ENCODE results near the gene MAMLD1.

MAMLD1 gene

DNA sequence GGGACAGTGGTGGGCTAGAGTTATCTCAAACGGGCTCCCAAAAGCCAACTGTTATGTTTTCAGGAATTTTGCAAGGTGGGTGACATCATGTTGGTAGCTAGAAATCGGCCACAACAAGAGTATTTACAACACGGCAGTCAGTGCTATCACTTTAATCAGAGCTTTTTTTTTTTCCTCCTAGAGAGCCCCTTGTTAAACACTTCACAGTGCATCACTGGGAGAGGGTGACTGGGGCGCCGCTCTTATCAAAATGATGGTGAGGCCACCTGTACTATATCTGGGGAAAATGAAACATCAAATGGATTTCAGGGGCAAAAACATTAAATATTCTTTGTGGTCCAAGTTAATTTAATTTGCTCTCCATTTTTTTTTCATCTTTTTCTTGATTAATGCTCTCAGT lies 44.9 kb downstream of the MAMLD1 start:
- no peak for DNase-seq

DNA sequence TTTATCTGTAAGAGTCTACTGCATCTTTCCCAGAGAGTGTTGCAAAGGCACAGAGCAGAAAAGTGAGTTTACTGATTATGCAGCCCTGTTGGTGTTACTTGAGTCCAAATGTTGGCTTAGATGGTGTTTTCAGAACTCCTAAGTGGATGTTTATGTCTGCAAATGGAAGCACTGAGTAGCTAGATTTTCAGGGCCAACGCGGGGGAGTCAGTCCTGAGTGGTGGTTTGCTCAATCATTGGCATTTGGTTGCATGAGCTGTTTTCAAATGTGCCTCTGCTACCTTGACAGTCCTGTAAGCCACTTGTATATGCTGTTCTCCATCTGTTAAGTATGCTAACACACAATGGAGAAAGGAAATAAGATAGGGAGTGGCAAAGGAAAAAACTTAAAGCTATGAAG lies 45.4 kb downstream of the MAMLD1 start:
- no peak for DNase-seq

DNA sequence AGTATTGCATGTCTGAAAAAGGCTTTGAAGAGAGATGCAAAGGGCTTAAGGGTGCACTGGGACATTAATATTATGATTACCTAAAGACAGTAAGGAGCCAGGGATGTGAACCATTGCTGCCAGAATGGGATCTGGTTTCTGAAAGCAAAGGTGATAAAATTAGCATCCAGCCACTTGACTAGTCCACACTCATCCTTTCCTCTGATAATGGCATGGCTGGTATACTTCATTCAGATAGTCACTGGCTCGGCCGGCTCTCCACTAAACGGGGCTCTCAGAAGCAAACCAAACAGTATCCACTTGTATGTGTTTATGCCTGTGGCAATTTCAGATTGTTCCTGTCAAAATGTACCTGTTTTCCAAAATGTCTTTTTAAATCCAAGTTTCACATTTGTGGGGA lies 46.4 kb downstream of the MAMLD1 start:
- no peak for DNase-seq

DNA sequence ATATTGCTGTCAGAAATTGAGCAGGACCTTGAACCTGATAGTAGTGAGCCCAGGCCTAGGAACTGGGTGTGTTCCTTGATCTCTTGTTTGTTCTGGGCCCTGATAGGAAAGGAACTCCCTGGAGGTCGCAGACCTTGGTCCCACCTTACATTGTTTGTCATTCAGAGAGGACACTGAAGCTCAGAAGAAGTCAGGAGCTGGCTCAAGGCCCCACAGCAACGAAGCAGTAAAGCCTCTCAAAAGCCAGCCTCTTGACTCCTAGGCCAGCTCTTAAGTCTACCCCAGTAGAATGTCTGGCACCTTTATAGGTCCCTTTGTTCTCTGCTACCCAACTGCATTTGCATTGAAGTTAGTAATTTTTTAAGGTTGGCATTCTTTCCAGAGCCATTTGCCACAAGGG lies 46.8 kb downstream of the MAMLD1 start:
- no peak for DNase-seq

DNA sequence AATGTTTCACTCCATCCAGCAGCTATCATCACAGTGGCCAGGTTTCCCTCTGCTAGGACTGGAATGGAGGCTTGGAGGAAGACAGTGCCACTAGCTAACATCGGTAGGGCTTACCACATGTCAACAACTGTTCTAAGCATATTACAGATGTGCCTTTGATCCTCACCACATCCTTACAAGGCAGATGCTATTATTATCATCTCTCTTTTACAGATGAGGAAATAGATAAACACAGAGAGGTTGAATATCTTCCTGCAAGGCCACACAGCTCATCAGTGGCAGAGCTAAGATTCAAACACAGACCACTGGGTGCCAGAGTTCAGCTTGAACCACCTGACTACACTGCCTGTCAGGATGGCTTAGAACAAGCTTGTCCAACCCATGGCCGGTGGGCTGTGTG lies 47.4 kb downstream of the MAMLD1 start:
- no peak for DNase-seq

DNA sequence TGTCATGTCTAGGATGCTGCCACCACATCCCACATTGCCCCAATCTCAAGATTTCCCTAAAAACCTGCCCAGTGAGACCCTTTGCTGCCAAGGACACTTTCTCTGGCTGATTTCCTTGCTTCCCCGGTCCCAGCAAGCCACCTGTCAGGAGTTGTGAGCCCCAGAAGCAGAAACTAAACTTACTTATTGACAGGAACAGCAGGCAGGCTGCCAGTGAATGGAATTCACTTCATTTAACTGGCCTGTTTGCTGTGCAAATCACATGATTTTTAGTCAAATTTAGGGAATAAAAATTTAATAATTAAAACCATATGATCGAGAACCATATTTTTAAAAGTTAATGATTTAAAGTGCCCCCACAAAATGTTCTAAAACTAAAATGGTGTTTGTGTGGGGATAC lies 48.5 kb downstream of the MAMLD1 start:
- DNase-seq, result no peak

DNA sequence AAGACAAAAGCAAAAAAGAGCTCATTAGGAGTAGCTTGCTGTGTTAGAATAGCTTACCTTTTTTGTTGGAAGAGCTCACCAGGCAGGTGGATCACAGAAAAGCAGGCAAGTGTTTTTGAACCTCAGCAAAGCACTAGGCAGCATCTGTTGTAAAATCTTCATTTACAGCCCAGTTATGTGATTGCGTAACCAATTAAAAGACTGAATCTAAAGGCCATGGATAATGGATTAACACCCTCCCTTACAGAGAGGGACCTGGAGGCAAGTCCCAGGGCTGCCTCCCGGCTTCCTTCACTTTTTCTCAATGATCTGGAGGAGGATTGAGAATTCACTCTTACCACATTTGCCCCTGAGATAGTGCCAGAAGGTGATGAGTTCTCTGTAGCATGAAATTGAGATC lies 51.1 kb downstream of the MAMLD1 start:
- DNase-seq, result no peak

DNA sequence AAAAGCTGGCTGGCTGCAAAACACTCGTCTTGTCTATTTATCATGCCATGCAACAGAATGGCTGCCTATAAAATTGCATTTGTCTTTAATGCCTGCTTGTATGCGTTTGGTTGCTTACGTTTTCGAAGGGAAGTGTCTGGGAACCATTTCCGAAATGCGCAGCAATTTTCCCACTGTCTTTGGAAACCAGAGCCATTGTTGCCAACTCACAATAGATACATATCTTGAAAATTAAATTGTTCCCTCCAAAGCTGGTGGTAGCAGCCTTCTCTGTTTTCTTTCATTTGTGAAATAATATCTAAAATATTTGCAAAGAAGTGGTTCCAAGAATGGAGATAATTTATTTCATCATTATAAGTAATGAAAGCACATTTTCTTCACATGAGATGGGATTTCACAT lies 53.4 kb downstream of the MAMLD1 start:
- no peak for DNase-seq

DNA sequence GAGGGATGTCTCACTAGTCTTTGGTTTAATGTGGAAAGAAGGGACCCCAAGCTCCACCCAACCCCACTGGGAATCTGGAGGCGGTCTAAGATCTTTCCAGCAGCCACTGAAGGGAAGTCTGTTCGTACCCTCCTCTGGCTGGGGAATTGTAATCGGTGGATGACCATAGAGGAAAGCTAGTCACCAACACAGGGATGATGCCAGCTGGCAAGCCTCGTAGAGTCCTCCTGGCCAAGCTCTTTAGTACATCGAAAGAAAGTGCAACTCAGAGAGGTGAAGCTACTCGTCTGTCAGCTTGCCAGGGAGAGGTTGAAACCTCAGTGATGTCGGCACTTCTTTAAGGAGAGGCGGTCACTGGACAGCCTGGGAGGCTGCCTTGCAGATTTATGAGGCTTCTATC lies 58.7 kb downstream of the MAMLD1 start:
- no peak for DNase-seq

DNA sequence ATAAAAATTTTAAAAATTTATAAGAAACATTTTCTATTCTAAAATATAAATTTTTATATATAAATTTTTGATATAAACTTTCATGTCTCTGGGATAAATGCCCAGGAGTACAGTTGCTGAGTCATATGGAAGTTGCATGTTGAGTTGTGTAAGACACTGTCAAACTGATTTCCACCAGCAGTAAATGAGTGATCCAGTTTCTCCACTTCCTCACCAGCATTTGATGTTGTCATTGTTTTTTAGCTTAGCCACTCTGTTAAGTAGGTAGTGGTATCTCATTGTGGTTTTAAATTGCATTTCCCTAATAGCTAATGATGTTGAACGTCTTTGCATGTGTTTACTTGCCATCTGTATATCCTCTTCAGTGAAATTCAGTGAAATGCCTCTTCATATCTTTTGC lies 66.5 kb downstream of the MAMLD1 start:
- DNase-seq, result no peak

DNA sequence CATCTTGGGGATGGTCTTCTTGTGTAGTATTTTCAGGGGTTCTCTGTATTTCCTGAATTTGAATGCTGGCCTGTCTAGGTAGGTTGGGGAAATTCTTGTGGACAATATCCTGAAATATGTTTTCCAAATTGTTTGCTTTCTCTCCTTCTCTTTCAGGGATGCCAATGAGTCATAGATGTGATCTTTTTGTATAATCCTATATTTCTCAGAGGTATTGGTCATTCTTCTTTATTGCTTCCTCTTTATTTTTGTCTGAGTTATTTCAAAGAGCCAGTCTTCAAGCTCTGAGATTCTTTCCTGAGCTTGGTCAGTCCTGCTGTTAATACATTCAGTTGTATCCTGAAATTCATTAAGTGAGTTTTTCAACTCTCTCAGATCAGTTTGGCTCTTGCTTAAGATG lies 73.1 kb downstream of the MAMLD1 start:
- no peak for DNase-seq

DNA sequence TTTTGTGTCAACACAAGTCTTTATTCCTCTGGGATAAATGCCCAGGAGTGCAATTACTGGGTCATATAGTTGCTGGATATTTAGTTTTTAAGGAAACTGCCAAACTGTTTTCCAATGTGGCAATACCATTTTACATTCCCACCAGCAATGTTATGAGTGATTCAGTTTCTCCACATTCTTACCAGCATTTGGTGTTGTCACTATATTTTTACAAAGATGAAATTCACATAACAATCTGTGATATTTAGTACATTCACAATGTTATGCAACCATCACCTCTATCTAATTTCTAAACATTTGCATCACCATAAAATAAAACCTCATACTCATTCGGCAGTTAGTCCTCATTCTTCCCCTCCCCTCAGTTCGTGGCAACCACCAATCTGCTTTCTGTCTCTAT lies 75.0 kb downstream of the MAMLD1 start:
- no peak for DNase-seq

DNA sequence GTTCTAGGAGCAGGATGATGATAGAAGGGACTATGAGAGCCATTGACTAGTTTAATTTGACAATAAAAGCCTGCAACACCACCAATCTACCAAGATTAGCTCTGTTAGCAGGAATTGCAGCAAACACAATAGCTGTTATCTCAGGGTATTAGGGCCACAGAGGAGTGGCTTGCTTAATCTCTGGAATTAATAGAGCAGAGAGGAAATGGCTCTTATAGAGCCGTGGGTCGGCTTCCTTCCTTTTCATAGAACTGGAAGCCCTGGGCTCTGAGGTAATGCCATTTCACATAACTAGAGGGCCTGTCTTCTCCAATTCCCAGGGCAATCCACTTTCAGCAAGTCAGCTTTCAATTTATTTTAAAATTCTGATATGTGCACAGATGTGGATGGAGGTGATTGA lies 83.0 kb downstream of the MAMLD1 start:
- DNase-seq, result no peak

DNA sequence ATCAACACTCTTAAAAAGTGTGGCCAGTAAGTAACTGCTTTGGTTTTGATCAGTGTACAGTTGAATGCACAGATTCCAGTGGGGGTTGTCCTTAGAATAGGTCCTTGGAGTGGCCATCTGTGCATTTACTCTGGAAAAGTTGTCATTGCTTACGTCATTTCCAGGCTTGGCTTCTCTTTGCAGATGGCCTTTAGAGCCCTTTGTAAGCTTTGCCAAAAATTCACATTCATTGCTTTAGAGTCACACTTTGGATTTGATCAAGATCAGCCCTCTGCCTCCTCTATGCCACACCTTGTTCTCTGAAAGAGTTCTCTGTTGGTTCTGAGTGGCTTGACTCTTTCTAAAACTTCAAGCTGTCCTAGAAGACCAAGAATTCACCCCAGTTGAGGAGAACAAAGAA lies 83.9 kb downstream of the MAMLD1 start:
- DNase-seq, result no peak

DNA sequence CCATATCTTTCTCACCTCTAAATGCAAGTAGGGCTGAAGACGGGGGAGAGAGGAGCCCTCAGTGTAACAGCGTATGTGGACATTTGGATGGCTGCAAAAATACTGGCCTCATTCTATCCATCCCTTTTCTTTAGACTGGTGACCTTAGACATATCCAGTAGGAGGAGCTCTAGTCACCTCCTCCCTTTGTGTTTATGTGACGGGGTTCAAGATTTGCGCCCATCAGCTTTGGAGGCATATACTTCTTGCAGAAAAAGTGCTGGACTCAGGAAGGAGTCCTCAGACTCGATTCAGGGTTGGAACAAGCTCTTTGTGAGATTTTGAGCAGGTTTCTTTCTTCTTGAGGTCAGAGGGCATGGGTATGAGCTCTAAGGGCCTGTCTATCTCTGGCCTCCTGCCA lies 86.2 kb downstream of the MAMLD1 start:
- DNase-seq, result no peak

DNA sequence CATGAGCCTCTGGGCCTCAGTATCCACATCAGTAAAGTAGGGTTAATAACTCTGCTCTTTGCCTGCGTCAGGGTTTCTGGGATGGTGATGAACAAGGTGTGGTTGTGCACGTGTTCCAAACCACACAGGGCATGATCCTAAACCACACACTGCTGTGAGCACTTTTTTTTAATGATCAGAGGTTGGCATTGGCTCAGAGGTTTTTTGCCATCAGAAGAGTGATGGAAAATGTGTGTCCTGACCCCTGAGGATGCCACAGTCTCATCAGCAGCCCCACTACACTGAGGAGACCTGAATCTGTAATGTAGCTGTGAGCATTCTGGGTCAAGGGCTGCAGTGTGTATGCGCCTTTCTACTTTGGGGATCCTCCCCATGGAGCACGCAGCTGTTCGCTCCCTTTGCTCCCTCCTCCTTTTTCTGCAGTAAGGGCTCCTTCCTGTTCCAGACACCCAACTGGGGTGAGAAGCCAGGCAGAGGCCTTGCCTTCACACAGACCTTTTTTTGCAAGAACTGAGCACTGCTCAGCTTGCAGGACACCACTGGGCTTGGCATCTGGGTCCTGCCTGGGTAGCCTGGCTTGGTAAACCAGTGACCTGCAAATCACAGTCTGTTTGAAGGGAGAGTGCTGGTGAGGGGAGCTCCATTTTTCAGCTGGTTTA lies 87.5 kb downstream of the MAMLD1 start:
- no peak for DNase-seq

DNA sequence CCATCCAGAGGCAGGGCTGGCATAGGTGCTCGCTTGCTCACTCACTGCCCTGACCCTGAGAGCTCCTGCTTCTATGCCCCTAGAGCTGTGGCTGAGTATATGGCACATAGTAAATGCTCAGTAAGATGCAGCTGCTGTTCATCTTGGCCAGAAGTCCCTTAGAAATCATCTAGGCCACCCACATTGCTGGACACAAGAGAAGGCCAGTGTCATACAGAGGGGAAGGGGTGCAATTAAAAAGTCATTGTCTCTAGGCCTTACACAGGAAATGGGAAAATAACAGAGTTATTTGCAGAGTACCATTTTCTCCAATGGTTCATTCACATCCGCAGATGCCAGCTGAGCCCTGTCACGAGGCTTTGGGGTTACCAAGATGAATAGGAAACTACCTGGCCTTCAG lies 88.8 kb downstream of the MAMLD1 start:
- no peak for DNase-seq

DNA sequence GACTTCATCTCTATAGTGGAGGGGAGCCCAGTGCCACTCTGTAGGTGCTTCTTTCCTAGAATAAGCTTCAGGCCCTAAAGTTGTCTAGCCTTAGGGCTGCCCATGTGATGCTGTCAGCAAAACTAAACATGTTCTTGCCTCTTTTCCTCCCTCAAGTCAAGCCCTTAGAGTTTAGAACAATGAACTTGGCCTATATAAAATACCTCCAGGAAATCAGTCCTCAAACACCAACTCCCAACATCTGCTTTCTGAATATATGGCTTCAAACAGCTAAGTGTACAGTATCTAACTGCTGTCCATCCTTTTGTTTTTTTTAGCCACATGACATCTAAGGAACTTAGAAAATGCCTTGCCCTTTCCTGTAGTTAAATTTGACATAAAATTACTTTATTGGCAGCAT lies 91.0 kb downstream of the MAMLD1 start:
- no peak for DNase-seq

DNA sequence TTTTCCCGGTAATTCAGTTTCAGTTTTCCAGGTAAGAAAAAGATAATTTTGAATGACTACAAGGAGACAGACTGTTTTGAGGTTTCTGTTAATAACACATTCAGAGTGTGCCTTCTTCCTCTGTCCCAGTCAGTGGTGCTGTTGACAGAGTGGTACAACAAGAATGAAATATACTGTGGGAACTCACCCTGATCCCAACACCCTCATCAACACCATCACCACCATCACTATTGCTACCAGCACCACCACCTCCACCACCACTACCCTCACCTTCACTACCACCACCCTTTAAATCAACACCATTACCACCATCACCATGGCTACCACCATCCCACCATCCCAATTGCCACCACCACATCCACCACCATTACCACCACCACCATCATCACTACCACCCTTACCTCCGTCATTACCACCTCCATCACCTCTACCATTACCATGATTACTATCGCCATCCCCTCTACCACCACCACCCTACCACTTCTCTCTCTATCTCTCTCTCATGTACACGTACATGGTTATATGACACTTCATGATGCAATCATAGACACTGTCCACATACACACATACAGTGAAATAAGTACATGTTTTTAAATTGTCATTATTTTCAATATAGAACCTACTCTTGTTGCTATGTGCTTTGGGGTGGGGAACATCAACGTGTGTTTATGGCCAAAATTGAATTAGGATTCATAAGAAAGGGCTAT lies 91.5 kb downstream of the MAMLD1 start:
- no peak for DNase-seq

DNA sequence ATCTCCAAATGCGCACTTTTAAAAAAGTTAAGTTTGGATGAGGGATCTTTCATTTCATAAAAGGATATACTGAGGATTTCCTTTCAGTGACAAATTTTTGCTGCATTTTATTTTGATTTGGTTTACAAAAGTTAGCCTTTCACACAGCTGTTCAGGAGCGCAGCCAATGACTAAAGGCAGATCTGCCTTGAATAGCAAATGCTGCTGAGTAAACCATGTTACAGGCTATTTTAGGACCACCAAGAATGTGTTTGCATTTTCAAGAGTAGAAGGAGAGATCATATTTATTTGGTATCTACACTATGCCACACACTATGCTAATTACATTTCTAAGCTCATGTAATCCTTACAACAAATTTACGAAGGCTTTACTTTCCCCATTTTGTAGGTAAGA lies 92.1 kb downstream of the MAMLD1 start:
- DNase-seq, result no peak

DNA sequence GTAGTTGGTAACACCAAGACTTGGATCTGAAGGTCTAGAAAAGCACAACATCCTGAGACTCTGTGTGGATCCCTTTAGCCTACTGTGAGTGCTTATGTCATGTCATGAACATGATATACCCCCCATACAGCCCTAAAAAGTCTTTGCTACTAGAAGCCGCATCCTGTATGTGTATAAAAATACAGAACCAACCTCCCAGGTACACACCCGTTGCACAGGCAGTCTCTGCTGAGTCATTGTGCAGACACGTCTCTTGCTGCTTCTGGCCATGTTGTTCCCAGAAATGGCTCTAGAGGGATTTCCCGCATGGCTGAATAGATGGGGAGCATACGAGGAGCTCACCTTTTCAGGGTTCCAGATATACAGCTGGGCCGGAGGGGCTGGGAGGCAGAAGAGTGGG lies 93.3 kb downstream of the MAMLD1 start:
- DNase-seq, result no peak

DNA sequence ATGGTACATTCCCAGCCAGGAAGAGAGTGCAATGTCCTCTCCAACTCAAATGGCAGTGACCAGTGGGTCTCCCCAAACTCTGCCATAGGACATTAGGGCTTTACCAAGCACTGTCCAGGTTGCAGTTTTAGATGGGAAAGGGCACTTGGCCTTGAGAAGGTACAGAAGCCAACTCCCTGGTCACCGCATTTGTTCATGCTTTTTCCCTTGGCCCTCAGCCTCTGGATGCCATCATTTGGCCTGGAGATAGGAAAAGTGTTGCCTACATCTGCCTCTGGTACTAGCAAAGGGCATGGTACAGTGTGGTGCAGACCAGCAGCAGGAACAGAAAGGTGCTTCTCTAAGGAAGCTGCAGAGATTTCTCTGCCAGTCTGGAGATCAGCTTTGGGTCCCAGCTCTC lies 93.8 kb downstream of the MAMLD1 start:
- no peak for DNase-seq

DNA sequence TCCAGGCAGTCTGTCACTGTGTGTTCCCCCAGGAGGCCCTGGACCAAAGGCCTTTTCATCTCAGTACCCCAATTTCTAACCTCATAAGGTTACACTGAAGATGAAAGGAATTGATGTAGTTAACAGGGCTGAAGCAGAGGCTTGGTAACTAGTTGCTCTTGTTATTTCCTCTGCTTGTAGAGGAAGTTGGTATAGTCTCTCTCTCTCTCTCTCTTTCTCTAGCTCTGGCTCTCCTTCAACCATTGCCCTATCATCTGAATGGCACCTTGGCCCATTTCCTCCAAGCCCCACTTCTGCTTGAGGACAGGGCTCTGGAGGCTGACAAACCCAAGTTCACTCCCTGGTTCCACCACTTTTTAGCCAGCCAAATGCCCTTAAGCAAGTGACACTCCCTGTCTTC lies 96.1 kb downstream of the MAMLD1 start:
- DNase-seq, result no peak

DNA sequence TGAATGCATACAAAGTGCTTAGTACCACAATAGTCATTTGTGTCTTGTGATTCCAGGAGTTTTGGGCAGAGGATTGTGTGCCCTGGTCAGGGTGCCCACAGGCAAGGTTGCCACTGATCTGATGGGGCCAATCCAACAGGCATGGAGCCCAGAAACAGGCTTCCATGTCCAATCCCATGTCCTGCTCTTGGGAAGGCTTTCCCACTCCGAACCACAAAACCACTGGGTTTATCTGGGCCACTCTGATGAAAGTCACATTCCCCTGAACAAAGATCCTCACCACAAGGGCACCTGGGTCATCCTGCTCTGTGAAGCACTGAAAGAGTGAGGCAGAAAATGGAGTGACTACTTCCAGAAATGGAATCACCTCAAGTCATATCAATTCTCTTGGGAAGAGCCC lies 96.9 kb downstream of the MAMLD1 start:
- DNase-seq, result no peak

DNA sequence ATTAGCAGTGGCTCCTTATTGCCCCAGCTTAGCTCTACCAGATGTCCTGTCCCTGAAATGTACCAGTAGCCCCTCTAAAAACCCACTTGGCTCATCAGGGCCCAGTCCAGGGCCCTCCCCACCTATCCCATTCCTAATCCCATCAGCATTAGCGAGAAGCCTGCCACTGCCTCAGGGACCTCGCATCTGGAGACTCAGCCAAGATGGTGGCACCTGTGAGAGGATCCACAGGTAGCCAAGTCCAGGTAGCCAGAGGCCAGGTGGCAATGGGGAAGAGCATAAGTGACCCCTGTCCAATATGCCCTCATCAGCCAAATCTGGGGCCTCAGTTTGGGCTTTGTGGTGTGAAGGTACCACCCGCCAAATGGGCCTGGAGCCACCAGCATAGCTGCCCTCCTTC lies 97.7 kb downstream of the MAMLD1 start:
- no peak for DNase-seq
